Muscle layer of duodenum (tissue), 2 donors: ENCODE data around the gene RNF186.
"Not testable (repeated sequence)": the region's sequence is repeated elsewhere in the genome, so short reads cannot be mapped to it uniquely, and the experiment has no call there.

ENCODE experiments used
- H3K27ac ChIP-seq: one replicate; pipeline ENCODE4 v1.7.0; 2013; ENCODE audit warnings: mild to moderate bottlenecking, low read length
- H3K27me3 ChIP-seq: one replicate; pipeline ENCODE4 v1.7.0; 2013; ENCODE audit warnings: low read depth, mild to moderate bottlenecking, control low read depth, low read length
- H3K36me3 ChIP-seq, 2 donors: one replicate each; pipeline ENCODE4 v1.7.0; 2013; ENCODE audit warnings: low read length in 2 of 2, control low read depth in 1 of 2, mild to moderate bottlenecking in 1 of 2; ENCODE audit not compliant: insufficient read depth in 2 of 2, control insufficient read depth in 1 of 2
- H3K4me1 ChIP-seq, 2 donors: one replicate each; pipeline ENCODE4 v1.7.0; 2013; ENCODE audit warnings: low read length in 2 of 2, mild to moderate bottlenecking in 2 of 2, control low read depth in 1 of 2, moderate library complexity in 1 of 2; ENCODE audit not compliant: insufficient read depth in 2 of 2, control insufficient read depth in 1 of 2
- H3K4me3 ChIP-seq, 2 donors: one replicate each; pipeline ENCODE4 v1.7.0; 2013; ENCODE audit warnings: low read length in 2 of 2, low read depth in 1 of 2, mild to moderate bottlenecking in 1 of 2
- H3K9me3 ChIP-seq, 2 donors: one replicate each; pipeline ENCODE4 v1.7.0; 2013; ENCODE audit warnings: low read length in 2 of 2, control low read depth in 1 of 2, mild to moderate bottlenecking in 1 of 2; ENCODE audit not compliant: control insufficient read depth in 1 of 2
- donor health status: healthy.

The RNF186 gene

GRCh38 chr1:19849307-19849706, 34.2 kb upstream of the RNF186 start:
- H3K4me1 ChIP-seq, H3K36me3 ChIP-seq, H3K27ac ChIP-seq, H3K4me3 ChIP-seq, H3K27me3 ChIP-seq, H3K9me3 ChIP-seq: not testable (repeated sequence)

- H3K4me1 ChIP-seq, H3K4me3 ChIP-seq, H3K9me3 ChIP-seq, H3K36me3 ChIP-seq, H3K27me3 ChIP-seq, H3K27ac ChIP-seq: not testable (repeated sequence)
Measured at GRCh38 chr1:19847334-19847733, 32.3 kb upstream of the RNF186 start.

- H3K4me1 ChIP-seq: no peaks in the 10 kb centered on the region
- no peaks in the 10 kb centered on the region for H3K9me3 ChIP-seq
- no peak overlapping the region for H3K4me3 ChIP-seq
- no peaks in the 10 kb centered on the region for H3K36me3 ChIP-seq
- no peak overlapping the region for H3K27ac ChIP-seq
- H3K27me3 ChIP-seq: no peaks in the 10 kb centered on the region
Measured at GRCh38 chr1:19846338-19846737, 31.3 kb upstream of the RNF186 start.

- Histone ChIP-seq H3K4me1 (no peaks in the 10 kb centered on the region), H3K4me3 (no peak overlapping the region), H3K9me3 (no peaks in the 10 kb centered on the region), H3K36me3 (no peaks in the 10 kb centered on the region), H3K27me3 (no peaks in the 10 kb centered on the region), H3K27ac (no peak overlapping the region)
Measured at GRCh38 chr1:19845555-19845954, 30.5 kb upstream of the RNF186 start.

- H3K36me3 ChIP-seq: no peaks in the 10 kb centered on the region
- no peaks in the 10 kb centered on the region for H3K4me1 ChIP-seq
- no peaks in the 10 kb centered on the region for H3K9me3 ChIP-seq
- H3K27me3 ChIP-seq: no peaks in the 10 kb centered on the region
- no peak overlapping the region for H3K27ac ChIP-seq
- no peak overlapping the region for H3K4me3 ChIP-seq
Measured at GRCh38 chr1:19844731-19845495, 29.8 kb upstream of the RNF186 start.

GRCh38 chr1:19840228-19840627, 25.1 kb upstream of the RNF186 start:
- H3K27me3 ChIP-seq: no peaks in the 10 kb centered on the region
- no peaks in the 10 kb centered on the region for H3K36me3 ChIP-seq
- no peaks in the 10 kb centered on the region for H3K4me1 ChIP-seq
- no peak overlapping the region for H3K4me3 ChIP-seq
- H3K27ac ChIP-seq: no peak overlapping the region
- no peaks in the 10 kb centered on the region for H3K9me3 ChIP-seq

GRCh38 chr1:19837866-19838265, 22.8 kb upstream of the RNF186 start:
- Histone ChIP-seq H3K27me3 (no peaks in the 10 kb centered on the region), H3K36me3 (no peaks in the 10 kb centered on the region), H3K9me3 (no peaks in the 10 kb centered on the region), H3K4me3 (no peak overlapping the region), H3K27ac (no peak overlapping the region), H3K4me1 (no peaks in the 10 kb centered on the region)

- Histone ChIP-seq H3K9me3 (peaks cover 0 to 5% of the 10 kb centered on the region in 2 donors), H3K27me3 (no peaks in the 10 kb centered on the region), H3K4me1 (no peaks in the 10 kb centered on the region), H3K4me3 (no peak overlapping the region), H3K36me3 (no peaks in the 10 kb centered on the region), H3K27ac (no peak overlapping the region)
Measured at GRCh38 chr1:19835578-19835977, 20.5 kb upstream of the RNF186 start.

- H3K9me3 ChIP-seq: peaks cover 0 to 5% of the 10 kb centered on the region in 2 donors
- H3K4me3 ChIP-seq: no peak overlapping the region
- H3K27me3 ChIP-seq: no peaks in the 10 kb centered on the region
- no peaks in the 10 kb centered on the region for H3K36me3 ChIP-seq
- no peaks in the 10 kb centered on the region for H3K4me1 ChIP-seq
- no peak overlapping the region for H3K27ac ChIP-seq
Measured at GRCh38 chr1:19831441-19831840, 16.4 kb upstream of the RNF186 start.

- Histone ChIP-seq H3K27ac (no peak overlapping the region), H3K4me3 (no peak overlapping the region), H3K36me3 (no peaks in the 10 kb centered on the region), H3K27me3 (no peaks in the 10 kb centered on the region), H3K4me1 (no peaks in the 10 kb centered on the region), H3K9me3 (peaks cover 0 to 5% of the 10 kb centered on the region in 2 donors)
Measured at GRCh38 chr1:19828546-19828945, 13.5 kb upstream of the RNF186 start.

- Histone ChIP-seq H3K9me3 (no peaks in the 10 kb centered on the region), H3K36me3 (no peaks in the 10 kb centered on the region), H3K4me1 (no peaks in the 10 kb centered on the region), H3K27ac (no peak overlapping the region), H3K27me3 (no peaks in the 10 kb centered on the region), H3K4me3 (no peak overlapping the region)
Measured at GRCh38 chr1:19825298-19825697, 10.2 kb upstream of the RNF186 start.

GRCh38 chr1:19824541-19824940, 9.5 kb upstream of the RNF186 start:
- H3K27me3 ChIP-seq: no peaks in the 10 kb centered on the region
- H3K4me3 ChIP-seq: no peak overlapping the region
- H3K4me1 ChIP-seq: no peaks in the 10 kb centered on the region
- no peak overlapping the region for H3K27ac ChIP-seq
- H3K9me3 ChIP-seq: no peaks in the 10 kb centered on the region
- H3K36me3 ChIP-seq: no peaks in the 10 kb centered on the region
